Adrenal gland (tissue), 12 donors: ENCODE results near the gene ABCA5. TPM values are rescaled to one million over a fixed set of nuclear protein-coding genes. Genes with fewer than 3 reads are reported as not detected.

Experiments
- DNase-seq, 7 donors: peaks; one replicate each; pipeline ENCODE4 v3.0.0-alpha.2; 2019 to 2020
- H3K27ac ChIP-seq, 5 donors: fragments of 200-600 bp; sonication (generic) in 4 of 5; 1 replicate in 3 of 5; 2 replicates in 2 of 5; pipeline versions ENCODE4 v1.5.1 to v1.8.0; 2016 to 2020; ENCODE audit warnings: mild to moderate bottlenecking in 1 of 5
- H3K27me3 ChIP-seq: fragments of 200-600 bp; 2 replicates; pipeline ENCODE4 v1.8.0; 2021
- H3K36me3 ChIP-seq, 2 donors: fragments of 200-600 bp; replicated peaks in 1 of 2; 1 replicate in 1 of 2; 2 replicates in 1 of 2; pipeline versions ENCODE4 v1.5.1 to v1.8.0; 2018 to 2022
- H3K4me1 ChIP-seq, 2 donors: fragments of 200-600 bp; replicated peaks in 1 of 2; 1 replicate in 1 of 2; 2 replicates in 1 of 2; pipeline versions ENCODE4 v1.5.1 to v1.8.0; 2018 to 2021
- H3K4me3 ChIP-seq, 4 donors: fragments of 200-600 bp; sonication (generic) in 3 of 4; one replicate each; pipeline ENCODE4 v1.5.1; 2016 to 2018
- H3K9me3 ChIP-seq, 3 donors: fragments of 200-600 bp; sonication (generic) in 1 of 3; replicated peaks in 1 of 3; 1 replicate in 2 of 3; 2 replicates in 1 of 3; pipeline versions ENCODE4 v1.5.1 to v1.8.0; 2016 to 2021
- POLR2A ChIP-seq, 2 donors: fragments of 450-650 bp; IDR thresholded peaks; one replicate each; pipeline ENCODE4 v1.6.1; 2017; ENCODE audit warnings: antibody characterized with exemption in 2 of 2, mild to moderate bottlenecking in 2 of 2, moderate library complexity in 1 of 2
- WGBS, 4 donors: extraction: QIAGEN DNeasy Blood & Tissue Kit in 2 of 4; methylation state at CpG; one replicate each; pipeline versions ENCODE4 v1.1.5 to v1.1.7; 2013 to 2017; 5-methylcytosine and 5-hydroxymethylcytosine counted together
- intact Hi-C, 2 donors: fragments of 100-400 bp; cut with DNase I; formaldehyde crosslinking; loops; one replicate each; pipeline versions ENCODE4 v1.14.1 to v1.15.0; 2022 to 2023
- polyA plus RNA-seq, 3 donors: library from polyadenylated mRNA; stranded (reverse); fragments of 200-250 nt in 2 of 3; fragments of 350-450 nt in 1 of 3; fragmentation: Illumina TruSeq in 1 of 3; extraction: RNeasy Lipid Tissue Mini Kit (QIAGEN cat#74804) in 1 of 3; gene quantifications; one replicate each; pipeline ENCODE4 v1.2.3, GENCODE V29; 2013 to 2014
- total RNA-seq, 9 donors: library from RNA; depleted of rRNA in 4 of 9; stranded (reverse); fragments of >200 nt in 4 of 9; fragments of 120-200 nt in 1 of 9; fragmentation: NEBNext Ultra II Directional in 1 of 9; extraction: Animal tissue kit (Norgen Biotek cat#: 25700) in 1 of 9; gene quantifications; one replicate each; pipeline versions ENCODE4 v1.1.0 to v1.2.4, GENCODE V29; 2013 to 2023
- TF ChIP-seq, protein P1 (sequence below), 6 experiments: fragments of 450-650 bp in 4 of 6; fragments of 200-600 bp in 2 of 6; sonication (generic) in 1 of 6; IDR thresholded peaks; 1 replicate in 5 of 6; 2 replicates in 1 of 6; pipeline versions ENCODE4 v1.5.1 to v1.8.0; 2016 to 2021; ENCODE audit warnings: antibody characterized with exemption in 6 of 6, mild to moderate bottlenecking in 2 of 6, moderate library complexity in 1 of 6
- donor health status: healthy with polysubstance abuse.
- donor health status: Bipolar disorder and iron deficiency.
- donor health status: DM: yes; HTN: yes; CAD: no.
- donor health status: DM: no; HTN: no; CAD: no.
- donor health status: DM: no; HTN: no; CAD: no.
- donor health status: DM: yes; HTN: yes; CAD: no.

Gene ABCA5
- total and polyA plus RNA-seq, 12 donors, result 21.5 to 142 (median 40.7) TPM

DNA sequence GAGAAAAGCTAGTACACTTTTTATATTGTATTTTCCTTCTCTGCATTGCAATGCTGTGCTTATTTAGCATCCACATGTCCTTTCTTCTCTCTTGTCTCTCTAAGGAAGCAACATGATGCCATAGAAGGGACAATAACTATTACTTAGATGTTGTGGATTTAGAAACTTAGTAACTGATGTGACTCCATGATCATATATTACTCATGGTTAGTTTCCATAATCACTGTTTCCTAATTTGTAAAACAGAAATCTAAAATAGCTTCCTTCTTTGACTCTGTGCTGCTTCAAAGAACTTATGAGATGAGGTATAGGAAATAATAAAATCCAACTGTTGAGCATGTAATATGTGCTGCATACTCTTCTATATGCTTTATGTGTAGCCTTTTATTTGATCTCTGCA, 6.6 kb upstream of the ABCA5 start:
- intact Hi-C loops, result no loop called here
- H3K4me1 ChIP-seq, result no peaks in the 10 kb centered on the region

DNA sequence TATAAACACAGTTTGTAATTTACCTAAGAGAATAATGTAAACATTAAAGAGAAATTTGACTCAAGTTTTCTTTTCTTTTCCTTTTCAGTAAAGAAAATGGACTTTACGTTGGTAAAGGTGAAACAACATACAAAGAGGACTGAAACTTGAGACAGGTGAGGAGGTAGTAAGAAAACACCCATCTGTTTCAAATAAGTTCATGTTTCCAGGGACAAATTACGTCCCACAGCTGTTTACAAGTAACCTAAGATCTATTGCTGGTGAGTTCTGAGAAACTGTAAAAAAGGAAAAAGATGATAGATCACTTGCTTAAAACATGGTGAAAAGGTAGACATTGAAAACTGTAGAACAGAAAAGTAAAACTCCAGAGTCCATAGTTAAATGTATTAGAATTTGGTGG, 4.8 kb upstream of the ABCA5 start:
- TF ChIP-seq, protein P1, sequence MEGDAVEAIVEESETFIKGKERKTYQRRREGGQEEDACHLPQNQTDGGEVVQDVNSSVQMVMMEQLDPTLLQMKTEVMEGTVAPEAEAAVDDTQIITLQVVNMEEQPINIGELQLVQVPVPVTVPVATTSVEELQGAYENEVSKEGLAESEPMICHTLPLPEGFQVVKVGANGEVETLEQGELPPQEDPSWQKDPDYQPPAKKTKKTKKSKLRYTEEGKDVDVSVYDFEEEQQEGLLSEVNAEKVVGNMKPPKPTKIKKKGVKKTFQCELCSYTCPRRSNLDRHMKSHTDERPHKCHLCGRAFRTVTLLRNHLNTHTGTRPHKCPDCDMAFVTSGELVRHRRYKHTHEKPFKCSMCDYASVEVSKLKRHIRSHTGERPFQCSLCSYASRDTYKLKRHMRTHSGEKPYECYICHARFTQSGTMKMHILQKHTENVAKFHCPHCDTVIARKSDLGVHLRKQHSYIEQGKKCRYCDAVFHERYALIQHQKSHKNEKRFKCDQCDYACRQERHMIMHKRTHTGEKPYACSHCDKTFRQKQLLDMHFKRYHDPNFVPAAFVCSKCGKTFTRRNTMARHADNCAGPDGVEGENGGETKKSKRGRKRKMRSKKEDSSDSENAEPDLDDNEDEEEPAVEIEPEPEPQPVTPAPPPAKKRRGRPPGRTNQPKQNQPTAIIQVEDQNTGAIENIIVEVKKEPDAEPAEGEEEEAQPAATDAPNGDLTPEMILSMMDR (IDR thresholded peaks at IDR 0.05), result no peak
- TF ChIP-seq POLR2A (IDR thresholded peaks at IDR 0.05), result no peak
- H3K4me1 ChIP-seq, result no peaks in the 10 kb centered on the region
- H3K27me3 ChIP-seq, result no peaks in the 10 kb centered on the region
- no peak for DNase-seq
- no peaks in the 10 kb centered on the region for H3K9me3 ChIP-seq
- H3K36me3 ChIP-seq, result no peaks in the 10 kb centered on the region
- intact Hi-C loops, result no loop called here
- H3K4me3 ChIP-seq, result no peak overlapping the region
- 80 to 91% (median 83%) methylated on average over 2 of the region's 2 CpGs for WGBS, 4 donors
- H3K27ac ChIP-seq, result no peak overlapping the region

More for the DNA sequence above, 6.6 kb upstream of the ABCA5 start:
- DNase-seq, result no peak
- no peak overlapping the region for H3K4me3 ChIP-seq
- H3K9me3 ChIP-seq, result no peaks in the 10 kb centered on the region
- H3K36me3 ChIP-seq, result no peaks in the 10 kb centered on the region
- TF ChIP-seq POLR2A (IDR thresholded peaks at IDR 0.05), result no peak
- TF ChIP-seq, protein P1 (IDR thresholded peaks at IDR 0.05), result no peak
- H3K27me3 ChIP-seq, result no peaks in the 10 kb centered on the region
- H3K27ac ChIP-seq, result no peak overlapping the region

DNA sequence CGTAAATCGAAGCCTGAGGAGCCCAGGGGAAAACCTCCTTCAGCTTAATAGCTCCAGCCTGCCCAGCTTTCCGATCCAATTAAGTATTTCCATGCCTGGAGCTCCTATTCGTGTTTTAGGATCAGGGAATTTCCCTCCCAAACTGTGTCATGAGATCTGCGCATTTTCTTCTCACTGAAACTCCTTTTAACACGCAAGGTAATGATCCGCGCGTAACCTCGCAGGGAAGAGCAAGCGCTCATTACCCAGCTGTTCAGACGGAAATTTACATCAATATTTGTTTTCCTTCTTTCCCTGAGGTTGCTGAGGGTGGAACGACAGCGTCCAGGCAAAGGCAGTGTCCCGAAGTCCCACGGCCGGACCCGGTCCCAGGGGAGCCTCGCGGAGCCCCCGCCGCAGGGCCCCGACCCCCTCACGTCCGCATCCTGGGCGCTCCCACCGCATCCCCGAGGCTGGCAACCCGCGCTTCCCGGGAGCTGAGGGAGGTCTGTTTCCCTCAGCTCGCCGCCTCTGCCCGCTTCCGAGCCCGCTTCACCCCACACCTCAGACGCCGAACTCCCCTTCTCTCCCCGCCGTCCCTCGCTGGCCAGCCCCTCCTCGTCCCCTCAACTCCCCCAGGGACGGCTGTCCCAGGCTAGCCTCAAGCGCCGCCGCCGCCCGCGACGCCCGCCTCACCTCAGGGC, 415 bp downstream of the ABCA5 start:
- H3K4me3 ChIP-seq, result peak overlapping the region; percentile 45 to 76 (median 57)
- H3K27me3 ChIP-seq, result no peaks in the 10 kb centered on the region
- H3K27ac ChIP-seq, result peak overlapping the region; percentile 5 to 92 (median 86)
- H3K36me3 ChIP-seq, result no peaks in the 10 kb centered on the region
- DNase-seq, result peak in 2 of 7 donors; percentile 13 to 22
- H3K9me3 ChIP-seq, result no peaks in the 10 kb centered on the region
- H3K4me1 ChIP-seq, result peaks cover 13 to 36% of the 10 kb centered on the region in 2 donors
- intact Hi-C loops, result no loop called here
- TF ChIP-seq, protein P1 (IDR thresholded peaks at IDR 0.05), result peak in 1 of 6 experiments; percentile 4
- no peak for TF ChIP-seq POLR2A (IDR thresholded peaks at IDR 0.05)
- 0 to 1% (median 0%) methylated on average over 19 to 51 of the region's 51 CpGs for WGBS, 4 donors

DNA sequence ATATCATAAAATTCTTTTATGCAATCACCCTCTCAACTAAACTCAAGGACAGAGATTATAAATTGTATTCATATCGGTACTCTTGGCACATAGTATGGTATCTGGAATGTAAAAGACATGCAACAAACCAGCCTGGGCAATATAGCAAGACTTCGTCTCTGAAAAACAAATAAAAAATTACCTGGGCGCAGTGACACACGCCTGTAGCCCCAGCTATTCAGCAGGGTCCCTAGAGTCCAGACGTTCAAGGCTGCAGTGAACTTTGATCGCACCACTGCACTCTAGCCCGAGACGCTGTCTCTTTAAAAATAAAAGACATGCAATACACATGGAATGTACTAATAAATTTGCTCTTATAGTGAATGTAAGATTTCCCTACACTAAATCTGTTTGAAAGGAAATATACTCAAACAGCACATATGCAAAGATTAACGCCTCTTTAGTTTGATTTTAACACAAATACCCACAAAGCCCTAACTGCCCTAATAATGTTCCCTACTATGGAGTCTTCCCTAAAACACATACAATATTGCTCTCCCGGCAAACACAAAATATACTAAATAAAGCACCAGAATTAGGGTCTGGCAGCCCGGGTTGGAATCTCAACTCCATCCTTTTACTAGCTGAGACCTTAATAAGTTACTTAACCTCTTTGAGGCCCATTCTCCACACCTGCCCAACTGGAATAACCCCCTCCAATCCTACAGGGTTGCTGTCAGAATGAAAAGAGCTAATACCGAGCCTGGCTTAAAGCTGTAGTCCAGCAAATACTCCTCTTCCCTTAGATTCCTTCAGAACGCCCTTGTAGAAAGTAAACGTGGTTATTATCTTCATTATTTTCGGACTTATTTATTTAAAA, 1.2 kb downstream of the ABCA5 start:
- Histone ChIP-seq H3K4me1 (peaks cover 13 to 36% of the 10 kb centered on the region in 2 donors), H3K9me3 (no peaks in the 10 kb centered on the region), H3K36me3 (no peaks in the 10 kb centered on the region), H3K27me3 (no peaks in the 10 kb centered on the region), H3K4me3 (peak overlapping the region in 2 of 4 donors; percentile 54 to 76), H3K27ac (peak overlapping the region in 4 of 5 donors; percentile 85 to 92 (median 87))
- no peak for TF ChIP-seq POLR2A (IDR thresholded peaks at IDR 0.05)
- TF ChIP-seq, protein P1 (IDR thresholded peaks at IDR 0.05), result no peak
- 29 to 43% (median 31%) methylated on average over 15 of the region's 15 CpGs for WGBS, 4 donors
- intact Hi-C loops, result no loop called here
- peak in 1 of 7 donors; percentile 9 for DNase-seq
